Stimulated activated CD8-positive, alpha-beta memory T cell treated with anti-CD3 and anti-CD28 coated beads, Interleukin-15, amount 100 ng/mL, for 4 hours (primary cell): ENCODE data around the gene GEMIN2.
"Not testable (repeated sequence)": the region's sequence is repeated elsewhere in the genome, so short reads cannot be mapped to it uniquely, and the experiment has no call there.

Experiments used
- DNase-seq, 2 donors: peaks; one replicate each; pipeline ENCODE4 v3.0.0-alpha.2; 2020; ENCODE audit warnings: low read depth in 2 of 2

GEMIN2 gene

GRCh38 chr14:39109893-39110715, 4.0 kb upstream of the GEMIN2 start:
- no peak for DNase-seq

GRCh38 chr14:39113685-39114072, 444 bp upstream of the GEMIN2 start:
- no peak for DNase-seq

GRCh38 chr14:39122330-39123138, 8.4 kb downstream of the GEMIN2 start:
- DNase-seq = no peak

GRCh38 chr14:39137835-39138234, 23.7 kb downstream of the GEMIN2 start:
- DNase-seq = not testable (repeated sequence)

- no peak for DNase-seq
Observed at GRCh38 chr14:39138440-39138839, 24.3 kb downstream of the GEMIN2 start.

GRCh38 chr14:39140170-39140569, 26.0 kb downstream of the GEMIN2 start:
- no peak for DNase-seq

GRCh38 chr14:39141623-39142022, 27.5 kb downstream of the GEMIN2 start:
- not testable (repeated sequence) for DNase-seq

- not testable (repeated sequence) for DNase-seq
Observed at GRCh38 chr14:39143226-39143625, 29.1 kb downstream of the GEMIN2 start.

GRCh38 chr14:39145266-39145966, 31.3 kb downstream of the GEMIN2 start:
- no peak for DNase-seq

- DNase-seq = no peak
Observed at GRCh38 chr14:39154594-39155189, 40.6 kb downstream of the GEMIN2 start.

GRCh38 chr14:39157491-39157890, 43.4 kb downstream of the GEMIN2 start:
- DNase-seq = no peak

- no peak for DNase-seq
Observed at GRCh38 chr14:39158222-39158858, 44.2 kb downstream of the GEMIN2 start.

GRCh38 chr14:39160494-39160893, 46.4 kb downstream of the GEMIN2 start:
- no peak for DNase-seq

GRCh38 chr14:39167797-39168320, 53.7 kb downstream of the GEMIN2 start:
- DNase-seq = not testable (repeated sequence)

GRCh38 chr14:39168591-39168990, 54.5 kb downstream of the GEMIN2 start:
- no peak for DNase-seq

- no peak for DNase-seq
Observed at GRCh38 chr14:39169541-39169900, 55.4 kb downstream of the GEMIN2 start.

- DNase-seq = no peak
Observed at GRCh38 chr14:39173198-39173597, 59.1 kb downstream of the GEMIN2 start.

GRCh38 chr14:39174560-39175444, 60.7 kb downstream of the GEMIN2 start, which contains the start of gene PNN:
Gene PNN, plus strand, starts transcription at chr14:39175254. Its CDS starts 26 bp downstream, at chr14:39175280.
- peak; percentile 91 to 96 for DNase-seq

GRCh38 chr14:39175445-39176262, 61.5 kb downstream of the GEMIN2 start:
- DNase-seq = peak in 1 of 2 donors; percentile 18
